HG03135 (cell line): ENCODE data around the gene NLN.
"Not testable (repeated sequence)": the region's sequence is repeated elsewhere in the genome, so short reads cannot be mapped to it uniquely, and the experiment has no call there.

Experiments used
- ATAC-seq: cut with Tn5 transposase; IDR thresholded peaks from one replicate; pipeline ENCODE4 v1.9.1; 2021; ENCODE audit warnings: mild to moderate bottlenecking, moderate library complexity; ENCODE audit not compliant: unreplicated experiment

Gene NLN

GRCh38 chr5:65805089-65805488 is 83.1 kb downstream of the NLN start:
- no peak for ATAC-seq

GRCh38 chr5:65807494-65807893 is 85.5 kb downstream of the NLN start:
- not testable (repeated sequence) for ATAC-seq

- no peak for ATAC-seq
These were observed 86.3 kb downstream of the NLN start for GRCh38 chr5:65808251-65808741.

GRCh38 chr5:65808818-65809217 is 86.8 kb downstream of the NLN start:
- no peak for ATAC-seq

- ATAC-seq: no peak
These were observed 88.0 kb downstream of the NLN start for GRCh38 chr5:65809817-65810531.

- no peak for ATAC-seq
These were observed 89.0 kb downstream of the NLN start for GRCh38 chr5:65811004-65811403.

GRCh38 chr5:65811885-65812284 is 89.9 kb downstream of the NLN start:
- no peak for ATAC-seq

- no peak for ATAC-seq
These were observed 90.6 kb downstream of the NLN start for GRCh38 chr5:65812648-65813047.

GRCh38 chr5:65813174-65813573 is 91.2 kb downstream of the NLN start:
- ATAC-seq: no peak

GRCh38 chr5:65815161-65815560 is 93.2 kb downstream of the NLN start:
- ATAC-seq: no peak

- no peak for ATAC-seq
These were observed 94.7 kb downstream of the NLN start for GRCh38 chr5:65816729-65817128.

GRCh38 chr5:65817931-65818330 is 95.9 kb downstream of the NLN start:
- ATAC-seq: no peak

GRCh38 chr5:65818592-65818991 is 96.6 kb downstream of the NLN start:
- no peak for ATAC-seq

- no peak for ATAC-seq
These were observed 97.4 kb downstream of the NLN start for GRCh38 chr5:65819215-65819904.

GRCh38 chr5:65819905-65820240 is 97.9 kb downstream of the NLN start:
- no peak for ATAC-seq

- ATAC-seq: no peak
These were observed 98.4 kb downstream of the NLN start for GRCh38 chr5:65820373-65820772.

GRCh38 chr5:65821966-65822365 is 100.0 kb downstream of the NLN start:
- ATAC-seq: no peak

GRCh38 chr5:65822710-65823109 is 100.7 kb downstream of the NLN start:
- ATAC-seq: no peak

- no peak for ATAC-seq
These were observed 101.2 kb downstream of the NLN start for GRCh38 chr5:65823204-65823603.

- no peak for ATAC-seq
These were observed 101.9 kb downstream of the NLN start for GRCh38 chr5:65823845-65824445.

GRCh38 chr5:65825408-65826328 is 103.7 kb downstream of the NLN start:
- ATAC-seq: peak; percentile 73
